Breast epithelium (tissue), 3 donors: ENCODE measurements around the gene VAMP2.

Source experiments
- POLR2A ChIP-seq: fragments of 450-650 bp; IDR thresholded peaks from one replicate; pipeline ENCODE4 v1.6.1; 2016; ENCODE audit warnings: antibody characterized with exemption, mild to moderate bottlenecking, moderate library complexity
- POLR2AphosphoS5 ChIP-seq, 3 donors: sonication (generic); formaldehyde crosslinking; IDR thresholded peaks; one replicate each; pipeline ENCODE4 v1.6.1; 2017; ENCODE audit warnings: antibody characterized with exemption in 3 of 3
- TF ChIP-seq, protein P1 (sequence below), 3 donors: fragments of 450-650 bp; IDR thresholded peaks; one replicate each; pipeline ENCODE4 v1.5.1; 2016 to 2017; ENCODE audit warnings: antibody characterized with exemption in 3 of 3, mild to moderate bottlenecking in 3 of 3, moderate library complexity in 3 of 3

DNA sequence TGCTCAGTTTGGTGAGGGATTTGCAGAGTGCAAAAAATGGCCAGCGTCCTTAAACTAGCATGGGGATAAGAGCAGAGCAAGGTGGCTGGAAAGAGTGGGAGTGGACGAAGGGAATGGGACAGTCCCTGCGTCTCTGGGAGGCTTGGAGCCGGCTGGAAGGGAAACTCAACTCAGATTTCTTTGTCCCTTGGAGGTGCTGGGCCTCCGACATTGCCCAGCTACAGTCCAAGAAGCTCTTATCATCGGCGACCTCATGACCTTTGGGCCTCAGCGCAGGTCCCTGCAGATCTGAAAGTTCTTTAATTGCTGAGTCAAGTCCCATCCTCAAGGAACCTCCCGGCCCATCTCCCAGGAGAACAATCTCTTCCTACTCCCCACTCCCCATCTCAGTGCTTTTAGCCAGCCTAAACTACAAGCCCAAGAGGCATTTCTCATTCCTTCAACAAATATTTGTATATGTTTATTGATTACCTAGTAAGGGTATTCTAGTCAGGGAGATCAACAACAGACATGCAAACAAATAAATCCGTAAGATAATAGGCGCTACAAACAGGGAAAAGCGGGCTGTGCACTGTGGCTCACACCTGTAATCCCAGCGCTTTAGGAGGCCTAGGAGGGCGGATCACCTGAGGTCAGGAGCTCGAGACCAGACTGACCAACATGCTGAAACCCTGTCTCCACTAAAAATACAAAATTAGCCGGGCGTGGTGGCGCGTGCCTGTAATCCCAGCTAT is 14.4 kb upstream of the VAMP2 start:
- TF ChIP-seq POLR2AphosphoS5 (IDR thresholded peaks at IDR 0.05) (no peak), POLR2A (no peak)
- TF ChIP-seq, protein P1, sequence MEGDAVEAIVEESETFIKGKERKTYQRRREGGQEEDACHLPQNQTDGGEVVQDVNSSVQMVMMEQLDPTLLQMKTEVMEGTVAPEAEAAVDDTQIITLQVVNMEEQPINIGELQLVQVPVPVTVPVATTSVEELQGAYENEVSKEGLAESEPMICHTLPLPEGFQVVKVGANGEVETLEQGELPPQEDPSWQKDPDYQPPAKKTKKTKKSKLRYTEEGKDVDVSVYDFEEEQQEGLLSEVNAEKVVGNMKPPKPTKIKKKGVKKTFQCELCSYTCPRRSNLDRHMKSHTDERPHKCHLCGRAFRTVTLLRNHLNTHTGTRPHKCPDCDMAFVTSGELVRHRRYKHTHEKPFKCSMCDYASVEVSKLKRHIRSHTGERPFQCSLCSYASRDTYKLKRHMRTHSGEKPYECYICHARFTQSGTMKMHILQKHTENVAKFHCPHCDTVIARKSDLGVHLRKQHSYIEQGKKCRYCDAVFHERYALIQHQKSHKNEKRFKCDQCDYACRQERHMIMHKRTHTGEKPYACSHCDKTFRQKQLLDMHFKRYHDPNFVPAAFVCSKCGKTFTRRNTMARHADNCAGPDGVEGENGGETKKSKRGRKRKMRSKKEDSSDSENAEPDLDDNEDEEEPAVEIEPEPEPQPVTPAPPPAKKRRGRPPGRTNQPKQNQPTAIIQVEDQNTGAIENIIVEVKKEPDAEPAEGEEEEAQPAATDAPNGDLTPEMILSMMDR (IDR thresholded peaks at IDR 0.05), result no peak
